Measurements from ENCODE around the gene DLGAP1.

Gene DLGAP1

DNA sequence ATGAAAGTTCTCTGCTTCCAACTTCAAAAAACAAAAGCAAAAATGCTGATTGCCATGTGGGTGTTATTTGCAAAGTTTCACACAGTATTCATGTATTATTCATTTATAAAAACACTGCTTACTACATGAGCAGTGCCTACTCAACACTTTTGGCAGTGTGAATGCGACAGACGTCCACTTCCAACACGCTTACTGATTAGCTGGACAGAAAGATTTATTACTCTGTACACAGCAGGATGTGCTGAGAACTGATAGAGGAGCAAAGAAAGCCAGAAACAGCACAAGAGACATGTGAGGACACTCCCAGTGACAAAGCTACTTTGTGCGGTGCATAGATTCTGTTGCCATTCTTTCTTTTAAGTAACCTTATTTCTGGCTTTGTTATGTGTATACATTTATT, 258.8 kb downstream of the DLGAP1 start:
- no peaks in the 10 kb centered on the region for H3K9me3 ChIP-seq

DNA sequence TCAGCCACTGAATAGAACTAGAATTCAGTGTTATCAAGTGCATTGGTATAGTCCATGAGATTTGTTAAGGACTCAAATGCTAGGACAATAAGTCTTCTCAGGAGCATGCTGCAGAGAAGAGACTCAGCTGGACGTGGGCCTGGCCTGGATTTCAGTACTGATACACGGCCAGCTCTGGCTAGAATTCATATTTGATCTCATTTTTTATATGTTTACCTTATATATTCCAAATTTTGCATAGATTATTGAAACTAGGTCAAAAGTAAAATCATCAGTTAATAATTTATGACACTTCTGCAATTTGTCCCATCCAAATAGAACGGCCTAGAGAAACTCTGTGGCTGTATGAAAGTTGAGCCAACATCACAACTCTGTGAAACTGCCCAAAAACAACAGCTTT, 262.0 kb downstream of the DLGAP1 start:
- no peaks in the 10 kb centered on the region for H3K4me1 ChIP-seq
- no peaks in the 10 kb centered on the region for H3K9me3 ChIP-seq
- no peaks in the 10 kb centered on the region for H3K36me3 ChIP-seq
- TF ChIP-seq, protein P1, sequence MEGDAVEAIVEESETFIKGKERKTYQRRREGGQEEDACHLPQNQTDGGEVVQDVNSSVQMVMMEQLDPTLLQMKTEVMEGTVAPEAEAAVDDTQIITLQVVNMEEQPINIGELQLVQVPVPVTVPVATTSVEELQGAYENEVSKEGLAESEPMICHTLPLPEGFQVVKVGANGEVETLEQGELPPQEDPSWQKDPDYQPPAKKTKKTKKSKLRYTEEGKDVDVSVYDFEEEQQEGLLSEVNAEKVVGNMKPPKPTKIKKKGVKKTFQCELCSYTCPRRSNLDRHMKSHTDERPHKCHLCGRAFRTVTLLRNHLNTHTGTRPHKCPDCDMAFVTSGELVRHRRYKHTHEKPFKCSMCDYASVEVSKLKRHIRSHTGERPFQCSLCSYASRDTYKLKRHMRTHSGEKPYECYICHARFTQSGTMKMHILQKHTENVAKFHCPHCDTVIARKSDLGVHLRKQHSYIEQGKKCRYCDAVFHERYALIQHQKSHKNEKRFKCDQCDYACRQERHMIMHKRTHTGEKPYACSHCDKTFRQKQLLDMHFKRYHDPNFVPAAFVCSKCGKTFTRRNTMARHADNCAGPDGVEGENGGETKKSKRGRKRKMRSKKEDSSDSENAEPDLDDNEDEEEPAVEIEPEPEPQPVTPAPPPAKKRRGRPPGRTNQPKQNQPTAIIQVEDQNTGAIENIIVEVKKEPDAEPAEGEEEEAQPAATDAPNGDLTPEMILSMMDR (IDR thresholded peaks at IDR 0.05; ENCODE audit: low read depth, low read length): no peak
- H3K27me3 ChIP-seq: no peaks in the 10 kb centered on the region
- H3K4me3 ChIP-seq (ENCODE audit: low read depth, low read length): no peak overlapping the region
- no peak for DNase-seq

More for the DNA sequence above, 258.8 kb downstream of the DLGAP1 start:
- no peaks in the 10 kb centered on the region for H3K4me1 ChIP-seq
- DNase-seq: no peak
- H3K36me3 ChIP-seq: no peaks in the 10 kb centered on the region
- H3K27me3 ChIP-seq: no peaks in the 10 kb centered on the region
- TF ChIP-seq, protein P1 (IDR thresholded peaks at IDR 0.05; ENCODE audit: low read depth, low read length): no peak
- no peak overlapping the region for H3K4me3 ChIP-seq (ENCODE audit: low read depth, low read length)

DNA sequence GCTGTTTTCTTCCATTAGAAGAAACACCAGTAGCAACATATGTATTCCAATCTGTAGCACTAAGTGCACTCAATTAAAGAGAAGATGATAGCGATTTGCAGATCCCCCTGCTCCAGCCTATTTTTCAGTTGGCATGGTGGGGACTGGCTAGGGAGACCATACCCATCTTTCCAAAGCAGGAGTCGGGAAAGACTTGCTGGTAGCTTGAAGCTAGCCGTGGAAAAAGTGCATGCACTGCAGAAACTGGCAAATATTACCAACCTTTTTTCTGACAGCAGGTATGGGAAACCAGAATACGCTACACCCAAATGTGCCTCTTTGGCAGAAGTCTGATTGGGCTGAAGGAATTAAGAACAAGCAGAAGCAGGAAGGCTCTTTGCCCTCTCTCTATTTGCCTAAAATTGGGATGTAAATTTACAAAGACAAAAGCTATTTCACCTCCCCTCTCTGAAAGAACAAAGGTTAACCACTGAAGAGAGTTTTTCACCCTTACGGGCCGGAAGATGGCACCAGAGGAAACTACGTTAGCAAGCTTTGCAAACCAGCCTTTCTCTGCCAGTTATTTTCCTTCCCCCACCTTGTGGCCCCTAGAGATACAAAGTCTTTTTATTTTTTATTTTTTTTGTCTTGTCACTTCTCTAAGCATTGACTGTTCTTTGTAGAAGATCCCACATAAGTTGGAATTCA, 273.1 kb downstream of the DLGAP1 start:
- Histone ChIP-seq H3K4me1 (no peaks in the 10 kb centered on the region), H3K9me3 (no peaks in the 10 kb centered on the region), H3K27me3 (no peaks in the 10 kb centered on the region), H3K4me3 (ENCODE audit: low read depth, low read length) (no peak overlapping the region), H3K36me3 (no peaks in the 10 kb centered on the region)
- TF ChIP-seq, protein P1 (IDR thresholded peaks at IDR 0.05; ENCODE audit: low read depth, low read length): no peak
- no peak for DNase-seq

DNA sequence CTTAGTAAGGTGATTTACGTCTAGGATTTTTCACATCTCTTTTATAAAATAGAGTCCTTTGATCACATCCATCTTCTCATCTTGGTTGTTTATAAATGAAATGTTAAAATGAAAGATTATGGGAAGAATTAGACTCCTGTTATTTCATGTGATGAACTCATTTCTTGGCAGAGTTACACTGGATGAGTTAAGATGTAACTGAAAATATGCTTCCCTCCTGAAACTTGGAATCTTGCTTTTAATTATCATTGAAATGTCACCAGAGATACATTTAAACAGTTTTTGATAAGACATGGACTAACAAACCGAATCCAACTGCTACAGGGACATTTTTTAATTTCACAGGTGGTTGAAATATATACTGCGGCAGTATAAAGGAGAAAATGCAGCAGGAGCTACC, 274.0 kb downstream of the DLGAP1 start:
- no peak for DNase-seq
- no peaks in the 10 kb centered on the region for H3K9me3 ChIP-seq
- no peaks in the 10 kb centered on the region for H3K4me1 ChIP-seq
- H3K27me3 ChIP-seq: no peaks in the 10 kb centered on the region
- TF ChIP-seq, protein P1 (IDR thresholded peaks at IDR 0.05; ENCODE audit: low read depth, low read length): no peak
- no peak overlapping the region for H3K4me3 ChIP-seq (ENCODE audit: low read depth, low read length)
- H3K36me3 ChIP-seq: no peaks in the 10 kb centered on the region

DNA sequence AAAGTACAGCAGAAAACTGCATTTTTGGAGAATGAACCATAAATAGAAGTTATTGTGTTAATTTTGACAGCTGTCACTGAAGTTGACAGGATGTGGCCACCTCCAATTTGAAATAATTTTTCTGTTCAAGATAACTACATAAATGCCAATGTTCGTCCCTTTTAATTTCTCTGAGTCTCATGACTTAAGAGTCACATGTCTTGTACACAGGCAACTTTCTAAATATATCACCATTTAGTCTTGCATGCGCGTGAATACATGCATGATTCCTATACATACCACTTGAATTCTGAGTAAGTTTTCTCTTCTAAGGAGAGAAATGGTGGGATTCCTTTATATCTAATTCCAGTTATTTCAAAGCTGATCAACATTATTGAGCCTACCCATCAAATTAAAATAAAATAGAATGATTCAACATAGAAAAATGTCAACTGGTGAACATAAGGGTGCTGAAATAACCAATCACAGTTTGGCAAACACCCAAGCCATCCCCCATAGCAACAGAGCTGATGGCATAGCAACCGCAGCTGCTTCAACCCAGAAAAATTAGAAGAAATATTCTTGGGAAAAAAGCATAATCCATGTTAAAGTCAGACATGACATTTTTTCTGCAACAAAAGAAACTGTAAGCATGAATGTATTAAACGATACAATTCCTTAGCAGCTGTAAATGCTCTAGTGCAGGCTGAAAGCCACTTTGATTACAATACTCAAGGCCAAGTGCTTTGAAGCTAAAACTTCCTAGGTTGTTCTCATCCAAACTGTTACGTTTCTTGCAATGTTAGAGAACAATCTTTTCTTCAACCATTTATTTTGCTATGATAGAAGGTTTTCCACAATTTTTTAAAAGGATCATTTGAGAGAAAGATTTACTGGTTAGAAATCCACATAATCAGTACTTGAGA, 282.7 kb downstream of the DLGAP1 start:
- H3K4me1 ChIP-seq: no peaks in the 10 kb centered on the region
- DNase-seq: no peak
- no peak overlapping the region for H3K4me3 ChIP-seq (ENCODE audit: low read depth, low read length)
- TF ChIP-seq, protein P1 (IDR thresholded peaks at IDR 0.05; ENCODE audit: low read depth, low read length): no peak
- H3K27me3 ChIP-seq: no peaks in the 10 kb centered on the region
- no peaks in the 10 kb centered on the region for H3K9me3 ChIP-seq
- no peaks in the 10 kb centered on the region for H3K36me3 ChIP-seq

DNA sequence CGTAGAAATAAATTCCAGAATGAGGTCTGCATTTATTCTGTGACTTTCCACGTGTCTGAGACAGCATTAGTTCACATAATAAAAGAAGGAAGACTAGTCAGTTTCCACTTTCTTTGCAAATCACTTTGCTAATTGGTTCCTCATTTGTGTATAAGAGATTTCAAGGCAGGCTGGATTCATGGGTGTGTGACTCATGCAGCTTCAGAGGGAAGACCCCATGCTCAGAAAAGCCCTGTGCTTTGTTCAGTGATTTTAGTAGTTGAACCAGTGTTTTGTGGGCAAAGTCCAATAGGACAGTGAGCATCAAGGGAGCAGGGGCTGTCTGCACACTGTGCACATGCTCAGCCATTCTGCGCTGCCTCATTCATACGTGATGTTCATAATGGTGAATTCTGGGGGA, 297.8 kb downstream of the DLGAP1 start:
- H3K4me3 ChIP-seq (ENCODE audit: low read depth, low read length): no peak overlapping the region
- no peak for DNase-seq
- H3K9me3 ChIP-seq: no peaks in the 10 kb centered on the region
- TF ChIP-seq, protein P1 (IDR thresholded peaks at IDR 0.05; ENCODE audit: low read depth, low read length): no peak
- no peaks in the 10 kb centered on the region for H3K4me1 ChIP-seq
- H3K36me3 ChIP-seq: no peaks in the 10 kb centered on the region
- H3K27me3 ChIP-seq: no peaks in the 10 kb centered on the region
